ENCODE measurements around the gene ACSM2B.
"Not testable (repeated sequence)": the region's sequence is repeated elsewhere in the genome, so short reads cannot be mapped to it uniquely, and the experiment has no call there.

ACSM2B gene

DNA sequence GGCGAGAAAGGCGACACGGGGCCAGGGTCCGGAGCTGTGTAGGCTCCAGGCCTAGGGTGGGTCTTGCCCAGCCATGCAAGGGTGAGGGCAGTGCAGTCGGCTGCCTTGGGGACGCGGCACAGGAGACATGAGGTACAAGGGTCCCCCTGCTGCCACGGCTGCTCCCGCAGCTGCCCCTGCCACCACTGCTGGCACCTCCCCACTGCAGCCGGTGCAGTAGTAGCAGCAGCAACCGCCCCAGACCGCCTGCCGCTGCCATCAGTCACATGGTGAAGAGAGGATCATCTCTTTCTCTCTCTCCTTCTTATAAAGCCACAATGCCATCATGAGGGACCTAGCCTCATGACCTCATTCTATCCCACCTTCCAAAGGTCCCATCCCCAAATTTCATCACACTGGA, 44.4 kb downstream of the ACSM2B start:
- not testable (repeated sequence) for DNase-seq

DNA sequence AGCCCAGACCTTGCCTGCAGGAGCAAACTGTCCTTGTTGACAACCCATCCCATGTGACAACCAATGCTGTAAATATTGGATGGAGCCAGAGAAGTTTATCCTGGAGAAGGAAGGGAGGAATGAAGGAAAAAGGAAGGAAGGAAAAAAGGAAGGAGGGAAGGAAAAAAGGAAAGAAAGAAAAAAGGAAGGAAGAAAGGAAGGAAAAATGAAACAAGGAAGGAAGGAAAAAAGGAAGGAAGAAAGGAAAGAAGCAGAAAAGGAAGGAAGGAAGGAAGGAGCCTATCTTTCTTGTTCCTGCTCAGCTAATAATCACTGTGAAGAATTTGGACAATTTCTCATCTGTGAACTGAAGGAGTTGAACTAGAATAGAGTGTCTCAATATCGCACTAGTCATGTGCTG, 56.1 kb downstream of the ACSM2B start:
- DNase-seq, result no peak

DNA sequence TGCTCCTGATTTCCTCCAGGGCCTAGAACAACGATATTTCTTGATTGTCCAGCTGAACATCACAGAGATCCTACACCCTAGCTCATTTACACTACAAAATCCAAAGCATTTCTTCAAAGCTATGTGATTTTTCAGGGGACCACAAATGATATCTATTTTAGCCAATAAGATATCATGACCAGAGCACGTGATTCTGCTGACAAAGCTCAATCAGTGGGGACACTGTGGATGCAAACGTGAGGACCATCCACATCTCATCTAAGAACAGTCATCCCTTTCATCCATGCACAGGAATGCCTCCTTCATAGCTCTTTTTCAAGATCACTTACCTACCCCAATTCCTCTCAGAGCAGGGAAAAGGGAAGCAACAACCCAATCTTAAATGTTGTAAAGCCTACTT, 56.9 kb downstream of the ACSM2B start:
- DNase-seq, result no peak

DNA sequence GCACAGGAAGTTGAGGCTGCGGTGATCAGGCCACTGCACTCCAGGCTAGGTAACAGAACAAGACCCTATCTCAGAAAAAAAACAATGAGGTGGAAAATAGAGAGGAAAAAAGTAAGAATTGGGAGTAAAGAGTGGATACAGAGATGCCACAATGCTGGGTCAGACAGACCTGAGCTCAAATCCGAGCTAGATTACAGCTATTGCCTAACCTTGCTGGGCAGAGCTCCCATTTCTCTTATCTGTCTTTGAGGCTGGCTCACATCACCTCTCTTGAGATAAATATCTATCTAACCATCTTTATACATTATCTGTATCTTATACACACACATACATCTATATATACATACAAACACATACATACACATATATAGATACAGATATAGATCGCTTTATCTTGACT, 59.0 kb downstream of the ACSM2B start:
- no peak for DNase-seq

DNA sequence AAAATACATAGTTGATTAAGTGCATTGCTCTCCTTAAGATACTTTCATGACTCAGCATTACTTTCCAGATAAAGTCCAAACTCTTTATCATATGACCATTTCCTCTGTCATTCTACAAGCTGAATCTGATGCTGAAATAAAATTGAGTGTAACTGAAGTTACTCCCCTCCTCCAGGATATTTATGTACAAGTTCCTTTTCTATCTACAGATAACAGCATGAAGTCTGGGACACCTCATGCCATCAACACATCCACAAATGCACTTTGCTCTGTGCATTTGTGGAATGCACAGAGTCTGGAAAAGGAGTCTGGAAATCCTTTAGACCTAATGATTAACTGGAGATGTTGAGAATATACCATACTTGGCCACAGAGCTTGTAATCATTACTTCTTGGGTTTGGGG, 60.5 kb downstream of the ACSM2B start:
- DNase-seq, result no peak

DNA sequence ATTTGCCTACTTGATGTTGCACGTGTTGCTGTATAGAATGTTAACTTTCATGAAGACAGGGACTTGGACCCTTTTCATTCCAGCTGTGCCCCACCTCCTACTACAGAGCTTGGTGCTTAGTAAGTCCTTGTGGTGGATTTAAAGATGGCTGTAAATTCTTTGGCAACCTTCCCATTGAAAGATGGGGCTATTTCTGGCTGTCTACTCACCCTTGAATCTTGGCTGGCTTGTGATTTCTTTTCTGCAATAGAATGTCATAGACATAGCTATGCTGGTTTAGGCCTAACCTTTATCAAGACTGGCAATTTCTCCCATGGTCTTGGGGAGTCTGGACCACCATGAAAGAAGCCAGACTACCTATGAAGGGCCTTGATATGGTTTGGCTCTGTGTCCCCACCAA, 65.8 kb downstream of the ACSM2B start:
- DNase-seq, result no peak

DNA sequence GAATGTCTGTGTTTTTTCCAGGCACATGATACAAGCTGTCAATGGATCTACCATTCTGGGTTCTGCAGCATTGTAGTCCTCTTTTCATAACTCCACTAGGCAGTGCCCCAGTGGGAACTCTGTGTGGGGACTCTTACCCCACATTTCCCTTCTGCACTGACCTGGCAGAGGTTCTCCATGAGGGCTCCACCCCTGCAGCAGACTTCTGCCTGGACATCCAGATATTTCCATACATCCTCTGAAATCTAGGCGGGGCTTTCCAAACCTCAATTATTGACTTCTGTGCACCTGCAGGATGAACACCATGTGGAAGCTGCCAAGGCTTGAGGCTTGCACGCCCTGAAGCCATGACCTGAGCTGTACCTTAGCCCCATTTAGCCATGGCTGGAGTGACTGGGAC, 68.9 kb downstream of the ACSM2B start:
- no peak for DNase-seq

DNA sequence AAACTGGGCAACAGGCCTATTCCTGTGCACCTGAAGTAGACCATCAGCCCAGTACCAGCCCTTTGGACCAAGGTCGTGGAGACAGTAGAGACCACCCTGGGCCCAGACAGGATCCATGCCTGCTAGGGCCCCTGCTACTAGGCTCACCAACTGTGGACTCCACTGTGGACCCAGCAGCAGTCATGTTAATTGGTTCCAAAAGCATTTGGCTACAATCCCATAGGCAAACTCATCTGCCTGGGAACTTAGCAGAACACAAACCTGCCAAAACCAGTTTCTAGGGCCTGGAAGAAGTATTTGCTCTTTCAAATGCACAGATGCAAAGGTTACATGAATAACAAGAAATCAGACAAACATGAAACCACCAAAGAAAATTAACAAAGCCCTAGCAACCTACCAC, 71.7 kb downstream of the ACSM2B start:
- no peak for DNase-seq

DNA sequence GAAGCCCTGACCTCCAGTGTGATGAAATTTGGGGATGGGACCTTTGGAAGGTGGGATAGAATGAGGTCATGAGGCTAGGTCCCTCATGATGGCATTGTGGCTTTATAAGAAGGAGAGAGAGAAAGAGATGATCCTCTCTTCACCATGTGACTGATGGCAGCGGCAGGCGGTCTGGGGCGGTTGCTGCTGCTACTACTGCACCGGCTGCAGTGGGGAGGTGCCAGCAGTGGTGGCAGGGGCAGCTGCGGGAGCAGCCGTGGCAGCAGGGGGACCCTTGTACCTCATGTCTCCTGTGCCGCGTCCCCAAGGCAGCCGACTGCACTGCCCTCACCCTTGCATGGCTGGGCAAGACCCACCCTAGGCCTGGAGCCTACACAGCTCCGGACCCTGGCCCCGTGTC, 84.7 kb downstream of the ACSM2B start:
- not testable (repeated sequence) for DNase-seq

DNA sequence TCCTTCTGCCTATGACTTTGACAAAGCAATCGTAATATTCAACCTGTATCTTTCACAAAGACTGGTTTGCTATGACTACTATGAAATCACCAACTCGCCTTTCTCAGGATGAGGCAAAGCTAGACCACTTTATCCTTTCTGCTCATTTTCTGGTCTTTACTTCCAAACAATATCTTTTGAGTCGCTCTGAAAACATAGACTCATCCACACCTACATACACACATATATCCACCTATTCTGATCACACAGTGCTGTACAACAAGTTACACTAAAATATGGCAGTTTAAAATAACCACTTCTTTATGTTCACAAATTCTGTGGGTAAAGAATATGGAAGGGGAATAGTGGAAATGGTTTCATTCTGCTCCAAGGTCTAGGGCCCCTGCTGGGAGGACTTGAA, 85.2 kb downstream of the ACSM2B start:
- not testable (repeated sequence) for DNase-seq

All from NCI-H69 (cell line).